HepG2 (cell line): Measurements from ENCODE around the gene SEC14L6. TPM values are rescaled to one million over a fixed set of nuclear protein-coding genes. Genes with fewer than 3 reads are reported as not detected.

Experiments used
- ATAC-seq: fragments of 200-7000 bp; cut with Tn5 transposase; 3 replicates; pipeline ENCODE4 v1.9.1; 2020; ENCODE audit warnings: mild to moderate bottlenecking, moderate library complexity
- BruUV-seq: library from RNA; stranded (reverse); fragments of 400-500 nt; replicated peaks from 2 replicates; lab custom pipeline; 2021; lab: Mats Ljungman, UMichigan
- CTCF ChIA-PET: fragments of 300-600 bp; formaldehyde crosslinking; extraction: SDS; loops from one replicate; lab custom pipeline; 2021; ENCODE audit warnings: low total read pairs, inconsistent platforms, low intra/inter-chr PET ratio; lab: Yijun Ruan, JAX
- POLR2A ChIA-PET: fragments of 350-600 bp; sonication (Branson Sonifier 250); formaldehyde crosslinking; loops from one replicate; lab custom pipeline; 2020; ENCODE audit warnings: antibody characterized with exemption, inconsistent platforms; lab: Yijun Ruan, JAX
- DNase-seq: peaks from one replicate; pipeline ENCODE4 v3.0.0-alpha.2; 2015; ENCODE audit warnings: low spot score
- FAIRE-seq: peaks from 3 replicates; lab custom pipeline; 2011; peaks lifted over from hg19 to GRCh38; lab: Jason Lieb, UNC
- H2AFZ ChIP-seq: one replicate; pipeline ENCODE4 v1.6.1; 2011; ENCODE audit warnings: low read length, inconsistent platforms
- H3K27ac ChIP-seq: fragments of 300-600 bp; 3 replicates; pipeline ENCODE4 v1.8.0; 2011; ENCODE audit warnings: mixed run types, mild to moderate bottlenecking, mixed read lengths, low read length, inconsistent platforms; ENCODE audit not compliant: insufficient read depth; ENCODE audit errors: extremely low read length
- H3K27me3 ChIP-seq, 2 experiments: fragments of 200-600 bp in 1 of 2; 2 replicates in 1 of 2; 3 replicates in 1 of 2; pipeline versions ENCODE4 v1.6.0 to v1.8.0; 2011; ENCODE audit warnings: low read length in 2 of 2, mild to moderate bottlenecking in 2 of 2, moderate library complexity in 2 of 2, inconsistent platforms in 1 of 2; ENCODE audit not compliant: insufficient read depth in 2 of 2, control insufficient read depth in 1 of 2
- H3K36me3 ChIP-seq, 2 experiments: fragments of 200-600 bp in 1 of 2; replicated peaks in 1 of 2; 2 replicates in 1 of 2; 3 replicates in 1 of 2; pipeline versions ENCODE4 v1.5.1 to v1.8.0; 2011; ENCODE audit warnings: low read length in 2 of 2, inconsistent platforms in 1 of 2; ENCODE audit not compliant: insufficient read depth in 2 of 2, control insufficient read depth in 1 of 2
- H3K4me1 ChIP-seq: 2 replicates; pipeline ENCODE4 v1.5.1; 2012; ENCODE audit warnings: low read length, inconsistent platforms; ENCODE audit not compliant: insufficient read depth
- H3K4me2 ChIP-seq: 2 replicates; pipeline ENCODE4 v1.6.0; 2011; ENCODE audit warnings: low read depth, low read length, inconsistent platforms
- H3K4me3 ChIP-seq, 3 experiments: fragments of 200-600 bp in 1 of 3; sonication (generic), shearing (Covaris generic) in 1 of 3; replicated peaks in 1 of 3; 2 replicates each; pipeline ENCODE4 v1.5.1; 2011 to 2016; ENCODE audit warnings: low read length in 3 of 3, inconsistent platforms in 2 of 3, low read depth in 2 of 3, mild to moderate bottlenecking in 2 of 3, control low read depth in 1 of 3, mixed read lengths in 1 of 3; ENCODE audit not compliant: insufficient read depth in 1 of 3
- H3K79me2 ChIP-seq: one replicate; pipeline ENCODE4 v1.6.1; 2011; ENCODE audit warnings: low read length, inconsistent platforms; ENCODE audit not compliant: insufficient read depth
- H3K9ac ChIP-seq: 2 replicates; pipeline ENCODE4 v1.6.0; 2011; ENCODE audit warnings: mild to moderate bottlenecking, low read depth, low read length, inconsistent platforms; ENCODE audit not compliant: insufficient read depth
- H3K9me3 ChIP-seq: 2 replicates; pipeline ENCODE4 v1.5.1; 2012; ENCODE audit warnings: mild to moderate bottlenecking, low read length
- H4K20me1 ChIP-seq: 2 replicates; pipeline ENCODE4 v1.6.0; 2011; ENCODE audit warnings: inconsistent platforms, mild to moderate bottlenecking, low read length, moderate library complexity; ENCODE audit not compliant: insufficient read depth
- AFF4 ChIP-seq: sonication (generic); formaldehyde crosslinking; IDR thresholded peaks from 2 replicates; pipeline ENCODE4 v1.4.0; 2020; ENCODE audit warnings: missing genetic modification reagents
- AGO1 ChIP-seq: fragments of 200-400 bp; formaldehyde crosslinking; IDR thresholded peaks from 2 replicates; pipeline ENCODE4 v1.6.1; 2017; ENCODE audit warnings: mild to moderate bottlenecking, low read depth, low read length, moderate library complexity; ENCODE audit not compliant: poor library complexity, severe bottlenecking
- CREB1 ChIP-seq, 2 experiments: fragments of 450-650 bp in 1 of 2; IDR thresholded peaks; 2 replicates each; pipeline ENCODE4 v1.6.1; 2016 to 2017; ENCODE audit warnings: control low read depth in 1 of 2, mild to moderate bottlenecking in 1 of 2, missing compliant biosample characterization in 1 of 2, missing genetic modification characterization in 1 of 2
- FOSL1 ChIP-seq: sonication (generic); formaldehyde crosslinking; IDR thresholded peaks from 2 replicates; pipeline ENCODE4 v1.9.0; 2021; ENCODE audit warnings: missing genetic modification reagents, borderline replicate concordance
- MXD4 ChIP-seq: IDR thresholded peaks from 2 replicates; pipeline ENCODE4 v1.6.1; 2016; ENCODE audit warnings: mild to moderate bottlenecking, missing biosample characterization, missing genetic modification reagents
- NFATC3 ChIP-seq: sonication (generic); formaldehyde crosslinking; IDR thresholded peaks from 2 replicates; pipeline ENCODE4 v1.5.1; 2020; ENCODE audit warnings: mild to moderate bottlenecking, missing genetic modification reagents
- NFKBIZ ChIP-seq: IDR thresholded peaks from 2 replicates; pipeline ENCODE4 v1.6.1; 2018; ENCODE audit warnings: missing genetic modification reagents, missing compliant biosample characterization
- NR2F2 ChIP-seq: IDR thresholded peaks from 2 replicates; pipeline ENCODE4 v1.6.1; 2012; ENCODE audit warnings: low read depth, inconsistent platforms, borderline replicate concordance
- PHF21A ChIP-seq: sonication (generic); formaldehyde crosslinking; IDR thresholded peaks from 2 replicates; pipeline ENCODE4 v1.5.0; 2020; ENCODE audit warnings: mild to moderate bottlenecking, missing genetic modification reagents
- SOX13 ChIP-seq, 3 experiments: fragments of 450-650 bp in 1 of 3; sonication (generic) in 1 of 3; formaldehyde crosslinking in 1 of 3; IDR thresholded peaks in 2 of 3; conservative IDR thresholded peaks in 1 of 3; 2 replicates each; pipeline versions ENCODE4 v1.5.0 to v1.6.1; 2016 to 2020; ENCODE audit warnings: antibody characterized with exemption in 1 of 3, mild to moderate bottlenecking in 1 of 3, missing compliant biosample characterization in 1 of 3, missing genetic modification reagents in 1 of 3, moderate library complexity in 1 of 3
- ZBTB26 ChIP-seq: IDR thresholded peaks from 2 replicates; pipeline ENCODE4 v1.6.1; 2016; ENCODE audit warnings: missing compliant biosample characterization, missing genetic modification reagents, borderline replicate concordance
- WGBS: methylation state at CpG from one replicate; pipeline ENCODE4 v1.1.6; 2017; ENCODE audit warnings: low lambda C conversion rate; 5-methylcytosine and 5-hydroxymethylcytosine counted together
- in situ Hi-C: cut with HindIII; loops from 2 replicates; pipeline ENCODE4 v1.10.0; 2017; ENCODE audit warnings: low pct_unique_long_range_greater_than_20kb; ENCODE audit not compliant: extremely low pct_ligation_motif_present
- intact Hi-C: fragments of 100-400 bp; cut with micrococcal nuclease; formaldehyde crosslinking; loops from one replicate; pipeline ENCODE4 v1.10.0; 2022; ENCODE audit not compliant: unreplicated experiment
- polyA plus RNA-seq, 8 experiments: library from polyadenylated mRNA; depleted of rRNA in 3 of 8; stranded (reverse) in 7 of 8; unstranded in 1 of 8; fragments of >200 nt; fragmentation: Illumina TruSeq in 4 of 8; extraction: Trizol in 4 of 8; gene quantifications; 2 replicates each; pipeline versions ENCODE4 v1.2.1 to v1.2.3, GENCODE V29; 2011 to 2016; ENCODE audit warnings: low read depth in 4 of 8, missing spikeins in 1 of 8, mixed read lengths in 1 of 8; ENCODE audit not compliant: insufficient read depth in 1 of 8
- total RNA-seq, 5 experiments: library from RNA; depleted of rRNA; stranded (reverse); fragments of >200 nt; fragmentation: Illumina TruSeq; extraction: Trizol; gene quantifications; 2 replicates each; pipeline ENCODE4 v1.2.3, GENCODE V29; 2016; ENCODE audit warnings: low read depth in 1 of 5

The SEC14L6 gene
- total and polyA plus RNA-seq, 2 of the 13 experiments (the other 11 are each of a cell fraction or from before 2014, with no cell fraction given): 0.09 to 9.3 TPM

GRCh38 chr22:30516731-30517130 is 29.8 kb downstream of the SEC14L6 start:
- intact Hi-C loops: no loop called here
- peak overlapping the region; percentile 33; the same call in 1 of the 2 replicates for H3K4me2 ChIP-seq
- no peak overlapping the region for H3K9ac ChIP-seq
- no peak overlapping the region for H3K4me3 ChIP-seq
- TF ChIP-seq MXD4 (no peak), PHF21A (no peak), ZBTB26 (CRISPR knock-in tag) (no peak), AGO1 (no peak), FOSL1 (no peak)
- no peaks in the 10 kb centered on the region for H3K36me3 ChIP-seq
- in situ Hi-C loops: no loop called here
- no peak overlapping the region for H2AFZ ChIP-seq
- H3K9me3 ChIP-seq: no peaks in the 10 kb centered on the region
- DNase-seq (no peak), ATAC-seq (no peak), FAIRE-seq (no peak)
- ChIA-PET POLR2A (no interaction called here), CTCF (no interaction called here)
- BruUV-seq: no TSS peak
- no peaks in the 10 kb centered on the region for H3K79me2 ChIP-seq
- H3K4me1 ChIP-seq: peaks cover 31% of the 10 kb centered on the region
- no peak overlapping the region for H3K27ac ChIP-seq
- H4K20me1 ChIP-seq: no peaks in the 10 kb centered on the region
- H3K27me3 ChIP-seq: 0 out of 5 replicates have a peak, but pooled peaks cover 1 to 4% of the 10 kb centered on the region in 2 experiments
- 62% methylated on average over 5 of the region's 5 CpGs for WGBS

GRCh38 chr22:30516273-30516672 is 30.3 kb downstream of the SEC14L6 start:
- no peaks in the 10 kb centered on the region for H3K36me3 ChIP-seq
- in situ Hi-C loops: no loop called here
- H3K27ac ChIP-seq: no peak overlapping the region
- ATAC-seq: peak; percentile 76
- H3K9me3 ChIP-seq: no peaks in the 10 kb centered on the region
- FAIRE-seq: peak; percentile 54
- H3K79me2 ChIP-seq: no peaks in the 10 kb centered on the region
- H4K20me1 ChIP-seq: no peaks in the 10 kb centered on the region
- ChIA-PET CTCF (no interaction called here), POLR2A (no interaction called here)
- intact Hi-C loops: no loop called here
- H3K27me3 ChIP-seq: 0 out of 5 replicates have a peak, but pooled peaks cover 1 to 4% of the 10 kb centered on the region in 2 experiments
- H2AFZ ChIP-seq: no peak overlapping the region
- H3K9ac ChIP-seq: no peak overlapping the region
- no peak overlapping the region for H3K4me3 ChIP-seq
- no peak for DNase-seq
- H3K4me1 ChIP-seq: peaks cover 33% of the 10 kb centered on the region
- H3K4me2 ChIP-seq: peak overlapping the region; percentile 33
- 2% methylated on average over 6 of the region's 6 CpGs for WGBS
- BruUV-seq: no TSS peak
- no peak for TF ChIP-seq CREB1 (IDR thresholded peaks at IDR 0.05)
- no peak for TF ChIP-seq CREB1 (CRISPR knock-in tag; IDR thresholded peaks at IDR 0.05)
- TF ChIP-seq SOX13 (IDR thresholded peaks at IDR 0.05): no peak
- TF ChIP-seq SOX13 (CRISPR knock-in tag; conservative IDR thresholded peaks at IDR 0.05 in 1 of 2, IDR thresholded peaks at IDR 0.05 in 1 of 2): 0 out of 4 replicates have a peak, but pooled peaks of 1 of the 2 experiments have one; percentile 20
- no peak for TF ChIP-seq AFF4 (CRISPR knock-in tag)
- no peak for TF ChIP-seq NFKBIZ (CRISPR knock-in tag)
- TF ChIP-seq NR2F2: 0 out of 2 replicates have a peak, but pooled peaks have one; percentile 27
- TF ChIP-seq NFATC3 (CRISPR knock-in tag): no peak
